GM18507 (cell line): ENCODE results near the gene ASCC1.

Experiments used
- DNase-seq: peaks from one replicate; pipeline ENCODE4 v3.0.0; 2011; ENCODE audit warnings: low read depth; ENCODE audit not compliant: insufficient read length; ENCODE audit errors: extremely low spot score
- FAIRE-seq: peaks from 2 replicates; lab custom pipeline; 2011; peaks lifted over from hg19 to GRCh38; lab: Jason Lieb, UNC

Gene ASCC1

GRCh38 chr10:72215611-72216549 lies at the start of gene ASCC1, which contains the start of gene ANAPC16:
ASCC1 (minus strand) TSS chr10:72216276; CDS start chr10:72213298, 2,978 bp downstream.
ANAPC16 (plus strand) TSS chr10:72216012; CDS start chr10:72223915, 7,903 bp downstream.
- FAIRE-seq (peak; percentile 94), DNase-seq (peak; percentile 71)

GRCh38 chr10:72265508-72265907 lies 49.4 kb upstream of the ASCC1 start:
- FAIRE-seq, result no peak
- no peak for DNase-seq

- DNase-seq (no peak), FAIRE-seq (no peak)
Measured at GRCh38 chr10:72264536-72264935, 48.5 kb upstream of the ASCC1 start.

GRCh38 chr10:72263613-72264241 lies 47.7 kb upstream of the ASCC1 start:
- no peak for DNase-seq
- FAIRE-seq, result no peak

GRCh38 chr10:72261784-72262404 lies 45.8 kb upstream of the ASCC1 start:
- FAIRE-seq, result no peak
- no peak for DNase-seq

- peak; percentile 96 for FAIRE-seq
- DNase-seq, result no peak
Measured at GRCh38 chr10:72260976-72261783, 45.1 kb upstream of the ASCC1 start.

- no peak for FAIRE-seq
Measured at GRCh38 chr10:72260239-72260975, 44.3 kb upstream of the ASCC1 start.

GRCh38 chr10:72259491-72260238 lies 43.6 kb upstream of the ASCC1 start:
- FAIRE-seq (no peak), DNase-seq (no peak)

More at GRCh38 chr10:72260239-72260975, 44.3 kb upstream of the ASCC1 start:
- DNase-seq, result peak; percentile 79

GRCh38 chr10:72258617-72259016 lies 42.5 kb upstream of the ASCC1 start:
- FAIRE-seq, result no peak

GRCh38 chr10:72257051-72257892 lies 41.2 kb upstream of the ASCC1 start:
- no peak for DNase-seq
- FAIRE-seq, result peak; percentile 79

More at GRCh38 chr10:72258617-72259016, 42.5 kb upstream of the ASCC1 start:
- no peak for DNase-seq

GRCh38 chr10:72255977-72256729 lies 40.1 kb upstream of the ASCC1 start:
- no peak for DNase-seq
- FAIRE-seq, result no peak

- no peak for FAIRE-seq
- DNase-seq, result no peak
Measured at GRCh38 chr10:72254813-72255568, 38.9 kb upstream of the ASCC1 start.

- DNase-seq, result no peak
Measured at GRCh38 chr10:72253578-72253977, 37.5 kb upstream of the ASCC1 start.

GRCh38 chr10:72252972-72253371 lies 36.9 kb upstream of the ASCC1 start:
- DNase-seq (no peak), FAIRE-seq (no peak)

More at GRCh38 chr10:72253578-72253977, 37.5 kb upstream of the ASCC1 start:
- no peak for FAIRE-seq

- FAIRE-seq, result no peak
Measured at GRCh38 chr10:72251635-72252034, 35.6 kb upstream of the ASCC1 start.

GRCh38 chr10:72250666-72251065 lies 34.6 kb upstream of the ASCC1 start:
- DNase-seq (no peak), FAIRE-seq (no peak)

More at GRCh38 chr10:72251635-72252034, 35.6 kb upstream of the ASCC1 start:
- DNase-seq, result no peak
